Measurements from ENCODE around the gene ECHDC3. TPM values are rescaled to one million over a fixed set of nuclear protein-coding genes. Genes with fewer than 3 reads are reported as not detected.
"Not testable (repeated sequence)": the region's sequence is repeated elsewhere in the genome, so short reads cannot be mapped to it uniquely, and the experiment has no call there.

The ECHDC3 gene, protein sequence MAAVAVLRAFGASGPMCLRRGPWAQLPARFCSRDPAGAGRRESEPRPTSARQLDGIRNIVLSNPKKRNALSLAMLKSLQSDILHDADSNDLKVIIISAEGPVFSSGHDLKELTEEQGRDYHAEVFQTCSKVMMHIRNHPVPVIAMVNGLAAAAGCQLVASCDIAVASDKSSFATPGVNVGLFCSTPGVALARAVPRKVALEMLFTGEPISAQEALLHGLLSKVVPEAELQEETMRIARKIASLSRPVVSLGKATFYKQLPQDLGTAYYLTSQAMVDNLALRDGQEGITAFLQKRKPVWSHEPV
- not detected in 2 replicates for total RNA-seq

- intact Hi-C loops (cut with micrococcal nuclease), result no loop called here
Observed at GRCh38 chr10:11742009-11742778, at the start of gene ECHDC3. ECHDC3 (plus strand) TSS chr10:11742382; CDS start chr10:11742577, 195 bp downstream.

- intact Hi-C loops (cut with micrococcal nuclease), result no loop called here
Observed at GRCh38 chr10:11693376-11693775, 48.8 kb upstream of the ECHDC3 start.

GRCh38 chr10:11695779-11696178, 46.4 kb upstream of the ECHDC3 start:
- intact Hi-C loops (cut with micrococcal nuclease), result no loop called here

- intact Hi-C loops (cut with micrococcal nuclease), result no loop called here
Observed at GRCh38 chr10:11697718-11698527, 44.3 kb upstream of the ECHDC3 start.

DNA sequence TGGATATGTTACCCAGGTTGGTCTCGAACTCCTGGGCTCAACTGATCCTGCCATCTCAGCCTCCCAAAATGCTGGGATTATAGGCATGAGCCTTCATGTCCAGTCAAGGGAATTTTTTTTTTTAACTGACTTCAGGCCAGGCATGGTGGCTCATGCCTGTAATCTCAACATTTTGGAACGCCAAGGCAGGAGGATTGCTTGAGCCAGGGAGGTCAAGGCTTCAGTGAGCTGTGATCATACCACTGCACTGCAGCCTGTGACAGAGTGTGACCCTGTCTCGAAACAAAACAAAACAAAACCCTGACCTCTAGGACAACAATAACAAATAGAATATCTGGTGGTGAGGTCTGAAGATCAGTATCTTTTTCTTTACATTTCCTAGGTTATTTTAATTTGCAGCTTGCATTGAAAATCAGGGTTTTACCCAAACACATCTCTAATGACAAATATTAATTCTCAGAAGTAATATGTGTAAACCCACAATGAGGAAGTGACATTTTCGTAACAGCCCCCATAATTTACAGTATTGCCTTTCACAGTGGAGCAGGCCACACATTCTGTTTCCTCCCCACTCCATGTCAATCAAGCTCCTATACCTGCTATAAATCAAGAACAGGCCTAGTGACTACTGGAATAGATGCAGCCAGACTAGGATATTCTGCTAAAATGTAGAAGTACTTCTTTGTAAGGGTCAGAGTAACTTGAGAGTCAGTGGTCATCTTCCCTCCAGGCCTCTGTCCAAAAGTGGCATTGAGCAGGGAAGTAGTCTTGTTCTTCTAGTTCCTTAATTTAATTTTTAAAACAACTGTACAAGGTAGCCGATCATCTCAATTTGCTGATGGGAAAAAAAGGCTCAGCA, 43.3 kb upstream of the ECHDC3 start:
- intact Hi-C loops (cut with micrococcal nuclease), result no loop called here

- intact Hi-C loops (cut with micrococcal nuclease), result no loop called here
Observed at GRCh38 chr10:11699550-11700097, 42.6 kb upstream of the ECHDC3 start.

DNA sequence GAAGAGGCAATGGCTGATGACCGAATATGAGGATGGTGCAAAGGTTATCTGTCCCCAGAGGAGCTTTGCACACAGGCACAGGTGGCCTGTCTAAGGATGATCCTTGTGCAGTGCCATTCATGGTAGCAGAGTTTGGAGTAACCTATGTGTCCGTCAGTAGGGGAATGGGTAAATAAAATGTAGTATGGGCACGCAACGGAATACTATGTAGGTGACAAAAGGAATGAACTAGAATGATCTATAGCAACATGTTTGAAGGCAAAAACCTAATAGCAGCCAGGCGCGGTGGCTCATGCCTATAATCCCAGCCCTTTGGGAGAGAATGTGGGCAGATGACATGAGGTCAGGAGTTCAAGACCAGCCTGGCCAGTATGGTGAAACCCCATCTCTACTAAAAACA, 41.6 kb upstream of the ECHDC3 start:
- intact Hi-C loops (cut with micrococcal nuclease), result no loop called here

- intact Hi-C loops (cut with micrococcal nuclease), result no loop called here
Observed at GRCh38 chr10:11701451-11702095, 40.6 kb upstream of the ECHDC3 start.

DNA sequence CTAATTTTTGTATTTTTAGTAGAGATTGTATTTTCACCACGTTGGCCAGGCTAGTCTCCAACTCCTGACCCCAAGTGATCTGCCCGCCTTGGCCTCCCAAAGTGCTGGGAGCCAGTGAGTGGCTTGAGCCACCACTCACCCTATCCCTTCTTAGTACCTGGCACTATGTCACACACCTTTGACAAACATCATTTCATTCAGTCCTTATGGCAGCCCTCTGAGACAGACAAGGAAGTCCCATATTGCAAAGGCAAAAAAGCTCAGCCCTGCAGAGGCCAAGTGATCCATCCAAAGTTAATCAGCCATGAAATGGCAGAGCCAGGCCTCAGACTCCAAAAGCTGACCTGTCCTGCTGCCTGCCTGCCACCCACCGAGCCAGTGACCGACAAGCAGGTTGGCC, 39.9 kb upstream of the ECHDC3 start:
- intact Hi-C loops (cut with micrococcal nuclease), result no loop called here

GRCh38 chr10:11704092-11704491, 38.1 kb upstream of the ECHDC3 start:
- intact Hi-C loops (cut with micrococcal nuclease), result no loop called here

GRCh38 chr10:11705722-11706121, 36.5 kb upstream of the ECHDC3 start:
- intact Hi-C loops (cut with micrococcal nuclease), result no loop called here

DNA sequence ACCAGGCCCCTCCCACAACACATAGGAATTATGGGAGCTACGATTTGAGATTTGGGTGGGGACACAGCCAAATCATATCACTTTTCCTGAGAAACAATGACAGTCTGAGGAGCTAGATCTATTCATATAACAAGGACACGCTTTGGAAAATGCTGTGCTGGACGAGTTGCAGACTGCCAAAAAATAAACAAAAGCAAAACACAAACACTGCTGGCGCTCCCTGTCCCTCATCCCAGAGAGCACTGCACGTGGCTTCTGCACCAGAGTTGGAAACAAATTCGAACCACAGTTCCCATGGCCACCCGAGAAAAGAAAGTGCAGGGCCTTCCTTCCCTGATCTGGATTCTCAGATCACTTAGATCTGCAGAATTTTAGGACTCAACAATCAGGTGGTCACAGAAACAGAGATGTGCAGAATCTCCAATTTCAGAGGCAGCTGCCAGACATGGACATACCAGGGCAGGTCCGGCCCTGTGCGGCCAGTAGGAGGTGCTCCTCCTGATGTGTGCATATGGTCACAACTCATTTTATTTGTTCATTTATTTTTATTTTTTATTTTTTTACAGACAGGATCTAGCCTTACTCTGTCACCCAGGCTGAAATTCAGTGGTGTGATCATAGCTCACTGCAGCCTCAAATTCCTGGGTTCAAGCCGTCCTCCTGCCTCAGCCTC, 35.2 kb upstream of the ECHDC3 start:
- intact Hi-C loops (cut with micrococcal nuclease), result no loop called here

DNA sequence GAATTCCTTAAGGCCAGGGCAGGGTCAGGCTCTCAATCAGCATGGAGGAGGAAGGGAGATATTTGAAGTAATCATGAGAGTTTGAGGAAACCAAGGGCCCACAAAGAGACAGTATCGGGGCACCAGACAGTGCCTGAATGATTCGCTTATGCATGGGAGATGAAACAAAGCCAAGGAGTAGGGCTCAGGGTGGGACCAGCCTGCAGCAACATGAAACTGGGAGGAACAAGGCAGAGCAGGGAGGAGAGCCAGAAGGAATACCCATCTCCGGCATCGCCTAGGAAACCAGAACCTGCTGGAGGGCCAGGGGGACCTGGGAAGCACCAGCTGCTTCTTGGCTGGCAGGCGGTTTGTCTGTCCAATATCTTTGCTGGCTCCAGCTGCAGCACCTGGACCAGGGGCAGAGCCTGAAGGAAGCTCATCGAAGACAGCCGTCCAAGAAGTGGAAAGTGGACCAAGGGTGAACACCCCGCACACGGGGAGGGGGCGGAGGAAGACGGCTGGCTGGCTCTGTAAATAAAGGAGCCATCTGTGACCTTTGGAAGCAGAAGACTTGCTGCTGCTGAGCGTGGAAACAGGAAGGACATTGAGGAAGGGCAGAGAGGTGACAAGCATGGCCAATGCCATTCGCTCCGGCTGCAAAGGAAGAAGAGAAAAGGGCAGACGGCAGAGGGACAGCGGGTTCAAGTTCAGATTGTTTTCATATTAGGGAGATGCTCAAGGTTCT, 34.4 kb upstream of the ECHDC3 start:
- intact Hi-C loops (cut with micrococcal nuclease), result no loop called here

GRCh38 chr10:11708801-11709200, 33.4 kb upstream of the ECHDC3 start:
- intact Hi-C loops (cut with micrococcal nuclease), result not testable (repeated sequence)

DNA sequence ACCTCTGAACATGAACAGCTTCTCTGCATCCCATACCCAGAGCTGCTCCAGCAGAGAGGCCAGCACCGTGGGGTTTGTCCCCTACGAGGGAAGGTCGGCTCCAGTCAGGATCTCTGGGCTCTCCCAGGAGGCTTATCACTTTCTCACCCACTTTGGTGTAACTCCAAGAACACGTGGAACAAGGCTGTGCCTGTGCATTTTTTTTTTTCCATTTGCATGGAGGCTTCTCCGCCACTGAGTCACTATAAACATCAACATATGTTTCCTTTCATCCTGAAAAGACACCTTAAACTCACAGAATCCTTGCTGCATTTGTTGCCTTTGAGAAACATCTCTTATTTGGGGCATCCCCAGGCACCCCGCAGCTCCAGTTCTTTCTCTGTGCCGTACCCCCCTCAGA, 29.4 kb upstream of the ECHDC3 start:
- intact Hi-C loops (cut with micrococcal nuclease), result loop anchor here (5.0 kb wide), 1 partner anchor 80 kb away; no protein-coding TSS in a partner anchor

- intact Hi-C loops (cut with micrococcal nuclease), result loop anchor here (5.0 kb wide), 1 partner anchor 81 kb away; no protein-coding TSS in a partner anchor
Observed at GRCh38 chr10:11713186-11713743, 28.9 kb upstream of the ECHDC3 start.

GRCh38 chr10:11713963-11714362, 28.2 kb upstream of the ECHDC3 start:
- intact Hi-C loops (cut with micrococcal nuclease), result loop anchor here (5.0 kb wide), 1 partner anchor 82 kb away; no protein-coding TSS in a partner anchor

GRCh38 chr10:11714750-11715365, 27.3 kb upstream of the ECHDC3 start:
- intact Hi-C loops (cut with micrococcal nuclease), result loop anchor here (5.0 kb wide), 1 partner anchor 83 kb away; no protein-coding TSS in a partner anchor

Measured in T-helper 2 cell treated with Interferon-gamma antibody and Interleukin-4, amounts not matched to agents 100 ng/mL and 5 ng/mL, for 36 hours (primary cell).